Suprapubic skin (tissue), 3 donors: ENCODE measurements around the gene CSPG5.

Experiments
- CTCF ChIP-seq, 2 donors: fragments of 200-600 bp in 1 of 2; fragments of 450-650 bp in 1 of 2; sonication (generic) in 1 of 2; IDR thresholded peaks; one replicate each; pipeline ENCODE4 v1.5.1; 2016 to 2019; ENCODE audit warnings: antibody characterized with exemption in 2 of 2, mild to moderate bottlenecking in 1 of 2, moderate library complexity in 1 of 2
- POLR2AphosphoS5 ChIP-seq, 3 donors: sonication (generic); formaldehyde crosslinking; IDR thresholded peaks; one replicate each; pipeline ENCODE4 v1.6.1; 2017; ENCODE audit warnings: antibody characterized with exemption in 3 of 3

- TF ChIP-seq CTCF (IDR thresholded peaks at IDR 0.05) (no peak), POLR2AphosphoS5 (IDR thresholded peaks at IDR 0.05) (no peak)
Measured at GRCh38 chr3:47541583-47542108, 37.0 kb downstream of the CSPG5 start.
